AG04449 (cell line): ENCODE measurements around the gene KHDC4.

Experiments used
- CTCF ChIA-PET: fragments of 350-600 bp; formaldehyde crosslinking; extraction: SDS; loops from one replicate; lab custom pipeline; 2021; ENCODE audit warnings: antibody characterized with exemption; lab: Yijun Ruan, JAX
- POLR2A ChIA-PET: fragments of 400-600, 350-600 bp; formaldehyde crosslinking; extraction: SDS; loops from one replicate; lab custom pipeline; 2020; ENCODE audit warnings: antibody characterized with exemption, inconsistent platforms; lab: Yijun Ruan, JAX
- DNase-seq: peaks from one replicate; pipeline ENCODE4 v3.0.0-alpha.2; 2010; ENCODE audit warnings: low read depth, low spot score
- H3K4me3 ChIP-seq: 2 replicates; pipeline ENCODE4 v1.5.1; 2011; ENCODE audit warnings: low read depth, mild to moderate bottlenecking, control low read depth, low read length
- CTCF ChIP-seq: IDR thresholded peaks from one replicate; pipeline ENCODE4 v1.5.1; 2011; ENCODE audit warnings: mild to moderate bottlenecking, moderate library complexity, low read length, control low read depth, inconsistent platforms; ENCODE audit not compliant: insufficient read depth; ENCODE audit errors: missing control alignments

Gene KHDC4

DNA sequence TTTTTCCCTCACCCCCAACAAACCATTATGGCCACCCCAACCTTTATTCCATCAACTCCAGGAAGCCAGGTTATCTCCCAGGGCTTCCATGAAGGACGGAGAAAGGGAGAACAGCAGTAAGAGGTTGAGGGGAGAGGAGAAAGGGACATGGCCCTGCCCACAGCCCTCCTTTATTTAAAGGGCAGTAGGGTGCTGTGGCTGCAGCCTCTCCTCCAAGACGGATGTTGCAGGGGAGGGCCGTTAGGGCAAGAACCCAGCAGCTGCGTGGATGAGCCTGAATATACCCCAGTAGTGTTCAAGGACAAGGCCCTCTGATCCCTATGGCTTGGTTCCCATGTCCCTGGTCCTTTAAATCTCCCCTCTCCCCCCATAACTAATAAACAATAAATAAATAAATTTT lies 13.1 kb upstream of the KHDC4 start:
- ChIA-PET CTCF (interaction anchor here (2.7 to 3.5 kb wide), 2 partner anchors 9 to 42 kb away, joined by 13 read pairs; no protein-coding TSS in a partner anchor), POLR2A (no interaction called here)
- no peak overlapping the region for H3K4me3 ChIP-seq
- no peak for DNase-seq
- no peak for TF ChIP-seq CTCF

GRCh38 chr1:155946633-155947219 lies 12.5 kb upstream of the KHDC4 start:
- ChIA-PET POLR2A (no interaction called here), CTCF (interaction anchor here (3.3 kb wide), 1 partner anchor 43 kb away, joined by 23 read pairs; no protein-coding TSS in a partner anchor)
- TF ChIP-seq CTCF, result no peak
- DNase-seq, result no peak
- no peak overlapping the region for H3K4me3 ChIP-seq

DNA sequence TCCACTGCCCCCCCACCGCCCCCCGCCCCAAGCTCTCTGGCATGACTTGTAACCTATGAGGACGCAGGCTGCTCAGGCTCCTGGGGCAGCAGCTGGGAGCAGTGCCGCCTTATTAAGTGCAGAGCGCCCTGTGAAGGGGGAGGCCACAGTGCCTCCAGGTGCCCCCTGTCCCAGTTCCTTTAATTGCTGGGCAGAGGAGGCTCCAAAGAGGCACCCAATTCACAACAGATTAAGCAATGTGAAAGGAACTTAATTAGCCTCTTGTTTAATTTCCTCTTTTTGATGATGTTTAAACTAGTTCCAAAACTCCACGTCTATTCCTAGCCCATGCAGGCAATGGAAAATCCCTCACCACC lies 10.2 kb upstream of the KHDC4 start:
- DNase-seq, result no peak
- POLR2A ChIA-PET, result interaction anchor here (0.6 to 1.5 kb wide), 2 partner anchors 10 to 12 kb away, joined by 4 read pairs; partner anchors contain the start of gene KHDC4
- H3K4me3 ChIP-seq, result no peak overlapping the region
- CTCF ChIA-PET, result interaction anchor here (1.1 to 3.3 kb wide), 6 partner anchors 10 to 46 kb away, joined by 3 to 23 read pairs (median 5); no protein-coding TSS in a partner anchor
- TF ChIP-seq CTCF, result no peak

DNA sequence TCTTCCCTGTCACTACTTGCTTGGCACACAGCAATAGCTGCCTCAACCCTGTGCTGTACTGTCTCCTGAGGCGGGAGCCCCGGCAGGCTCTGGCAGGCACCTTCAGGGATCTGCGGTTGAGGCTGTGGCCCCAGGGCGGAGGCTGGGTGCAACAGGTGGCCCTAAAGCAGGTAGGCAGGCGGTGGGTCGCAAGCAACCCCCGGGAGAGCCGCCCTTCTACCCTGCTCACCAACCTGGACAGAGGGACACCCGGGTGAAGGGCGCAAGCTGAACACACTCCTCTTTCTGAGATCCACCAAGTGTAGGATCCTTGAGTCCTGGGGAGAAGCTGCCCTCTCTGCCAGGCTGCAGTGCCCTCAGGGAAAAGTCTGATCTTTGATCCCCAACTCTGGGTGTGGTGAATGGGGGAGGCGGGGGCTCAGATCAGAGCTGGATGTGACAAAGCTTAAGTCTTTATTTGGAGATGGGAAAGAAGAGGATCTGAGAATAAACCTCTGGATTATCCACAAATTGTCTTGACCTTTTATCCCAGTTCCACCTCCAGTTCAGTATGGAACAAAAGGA lies 8.4 kb upstream of the KHDC4 start:
- CTCF ChIA-PET, result interaction anchor here (1.0 to 2.4 kb wide), 5 partner anchors 12 to 282 kb away, joined by 3 to 8 read pairs (median 4); no protein-coding TSS in a partner anchor
- POLR2A ChIA-PET, result interaction anchor here (0.9 to 1.7 kb wide), 5 partner anchors 8 to 37 kb away, joined by 3 to 6 read pairs (median 3); no protein-coding TSS in a partner anchor

GRCh38 chr1:155941845-155942531 lies 7.8 kb upstream of the KHDC4 start:
- CTCF ChIA-PET, result interaction anchor here (1.0 to 1.7 kb wide), 3 partner anchors 12 to 283 kb away, joined by 3 to 5 read pairs (median 4); no protein-coding TSS in a partner anchor
- H3K4me3 ChIP-seq, result no peak overlapping the region
- TF ChIP-seq CTCF, result no peak
- POLR2A ChIA-PET, result interaction anchor here (1.0 to 1.7 kb wide), 3 partner anchors 22 to 37 kb away, joined by 3 to 6 read pairs (median 3); no protein-coding TSS in a partner anchor
- DNase-seq, result no peak

More for the DNA sequence above, 8.4 kb upstream of the KHDC4 start:
- TF ChIP-seq CTCF, result no peak
- H3K4me3 ChIP-seq, result no peak overlapping the region
- no peak for DNase-seq
